ENCODE data around the gene PPP1R15A.
A peak's percentile ranks its signal among the peaks of the same experiment; 100 is the strongest.
"Not testable (repeated sequence)": the region's sequence is repeated elsewhere in the genome, so short reads cannot be mapped to it uniquely, and the experiment has no call there.

The PPP1R15A gene

GRCh38 chr19:48890551-48890950 is 18.3 kb downstream of the PPP1R15A start:
- H3K4me3 ChIP-seq (ENCODE audit: low read depth, low read length): no peak overlapping the region
- in situ Hi-C loops (cut with HindIII; ENCODE audit: low pct_ligation_motif_present, low sequenced_read_pairs): no loop called here
- no peak for DNase-seq
- H3K36me3 ChIP-seq (replicated peaks): no peaks in the 10 kb centered on the region
- no peaks in the 10 kb centered on the region for H3K27me3 ChIP-seq (replicated peaks)
- no peak for TF ChIP-seq CTCF (IDR thresholded peaks at IDR 0.05; ENCODE audit: low read depth, low read length, missing control alignments)
- no peak overlapping the region for H3K27ac ChIP-seq

GRCh38 chr19:48895226-48895625 is 23.0 kb downstream of the PPP1R15A start:
- H3K36me3 ChIP-seq (replicated peaks): no peaks in the 10 kb centered on the region
- in situ Hi-C loops (cut with HindIII; ENCODE audit: low pct_ligation_motif_present, low sequenced_read_pairs): no loop called here
- H3K27ac ChIP-seq: no peak overlapping the region
- H3K27me3 ChIP-seq (replicated peaks): no peaks in the 10 kb centered on the region
- DNase-seq: no peak
- H3K4me3 ChIP-seq (ENCODE audit: low read depth, low read length): no peak overlapping the region
- no peak for TF ChIP-seq CTCF (IDR thresholded peaks at IDR 0.05; ENCODE audit: low read depth, low read length, missing control alignments)

- in situ Hi-C loops (cut with HindIII; ENCODE audit: low pct_ligation_motif_present, low sequenced_read_pairs): no loop called here
- no peaks in the 10 kb centered on the region for H3K36me3 ChIP-seq (replicated peaks)
- no peaks in the 10 kb centered on the region for H3K27me3 ChIP-seq (replicated peaks)
- peak overlapping the region; percentile 36 for H3K4me3 ChIP-seq (ENCODE audit: low read depth, low read length)
- H3K27ac ChIP-seq: no peak overlapping the region
- TF ChIP-seq CTCF (IDR thresholded peaks at IDR 0.05; ENCODE audit: low read depth, low read length, missing control alignments): no peak
- no peak for DNase-seq
Observed at GRCh38 chr19:48896191-48896720, 24.0 kb downstream of the PPP1R15A start.

GRCh38 chr19:48897181-48897580 is 25.0 kb downstream of the PPP1R15A start:
- DNase-seq: no peak
- no peaks in the 10 kb centered on the region for H3K27me3 ChIP-seq (replicated peaks)
- H3K36me3 ChIP-seq (replicated peaks): no peaks in the 10 kb centered on the region
- H3K4me3 ChIP-seq (ENCODE audit: low read depth, low read length): no peak overlapping the region
- TF ChIP-seq CTCF (IDR thresholded peaks at IDR 0.05; ENCODE audit: low read depth, low read length, missing control alignments): no peak
- H3K27ac ChIP-seq: no peak overlapping the region
- in situ Hi-C loops (cut with HindIII; ENCODE audit: low pct_ligation_motif_present, low sequenced_read_pairs): no loop called here

- H3K27me3 ChIP-seq (replicated peaks); H3K27ac ChIP-seq; H3K36me3 ChIP-seq (replicated peaks); in situ Hi-C loops (cut with HindIII; ENCODE audit: low pct_ligation_motif_present, low sequenced_read_pairs); DNase-seq: not testable (repeated sequence)
- H3K4me3 ChIP-seq (ENCODE audit: low read depth, low read length): peak overlapping the region; percentile 93
Observed at GRCh38 chr19:48899386-48899749, 27.1 kb downstream of the PPP1R15A start.

GRCh38 chr19:48899781-48900476 is 27.7 kb downstream of the PPP1R15A start, which contains the start of gene NUCB1:
TSS of gene NUCB1 (plus strand) at chr19:48900312. CDS start at chr19:48900797, 485 bp downstream.
- peak; percentile 52 for TF ChIP-seq CTCF (IDR thresholded peaks at IDR 0.05; ENCODE audit: low read depth, low read length, missing control alignments)
- H3K4me3 ChIP-seq (ENCODE audit: low read depth, low read length): peak within 1 kb of the TSS; percentile 93
- peaks cover 4% of the 10 kb centered on the region for H3K36me3 ChIP-seq (replicated peaks)
- peak; percentile 99 for DNase-seq
- in situ Hi-C loops (cut with HindIII; ENCODE audit: low pct_ligation_motif_present, low sequenced_read_pairs): no loop called here
- H3K27ac ChIP-seq: peak within 1 kb of the TSS; percentile 53
- no peaks in the 10 kb centered on the region for H3K27me3 ChIP-seq (replicated peaks)
